CD8-positive, alpha-beta memory T cell (primary cell): ENCODE results near the gene DBR1. TPM values are rescaled to one million over a fixed set of nuclear protein-coding genes. Genes with fewer than 3 reads are reported as not detected.

ENCODE experiments used
- CTCF ChIA-PET: fragments of 350-600 bp; sonication (Branson Sonifier 250); formaldehyde crosslinking; loops from one replicate; lab custom pipeline; 2021; ENCODE audit warnings: antibody characterized with exemption; lab: Charles Lee
- POLR2A ChIA-PET: fragments of 350-600 bp; sonication (Branson Sonifier 250); formaldehyde crosslinking; loops from one replicate; lab custom pipeline; 2021; ENCODE audit warnings: antibody characterized with exemption; lab: Charles Lee
- DNase-seq, 5 donors: peaks; one replicate each; pipeline versions ENCODE4 v3.0.0 to v3.0.0-alpha.2; 2020 to 2022; ENCODE audit warnings: mixed read lengths in 1 of 5
- H3K27ac ChIP-seq: one replicate; pipeline ENCODE4 v1.7.0; 2013; ENCODE audit warnings: low read depth, mild to moderate bottlenecking, low read length, moderate library complexity
- H3K27me3 ChIP-seq: 2 replicates; pipeline ENCODE4 v1.7.0; 2013; ENCODE audit warnings: low read length, mild to moderate bottlenecking; ENCODE audit not compliant: insufficient read depth, poor library complexity, severe bottlenecking
- H3K36me3 ChIP-seq: 2 replicates; pipeline ENCODE4 v1.7.0; 2013; ENCODE audit warnings: mild to moderate bottlenecking, low read length, moderate library complexity; ENCODE audit not compliant: insufficient read depth
- H3K4me1 ChIP-seq: 2 replicates; pipeline ENCODE4 v1.7.0; 2013; ENCODE audit warnings: mild to moderate bottlenecking, low read length, moderate library complexity; ENCODE audit not compliant: insufficient read depth
- H3K4me3 ChIP-seq: 2 replicates; pipeline ENCODE4 v1.7.0; 2013; ENCODE audit warnings: mild to moderate bottlenecking, low read length
- H3K9me3 ChIP-seq: 2 replicates; pipeline ENCODE4 v1.7.0; 2013; ENCODE audit warnings: mild to moderate bottlenecking, low read length
- H3K27ac Mint-ChIP-seq, 8 donors: one replicate each; pipeline ENCODE4 v1.8.0; 2020 to 2021; ENCODE audit warnings: mixed read lengths in 8 of 8, mild to moderate bottlenecking in 6 of 8, inconsistent platforms in 3 of 8, moderate library complexity in 3 of 8
- H3K27me3 Mint-ChIP-seq, 2 donors: one replicate each; pipeline ENCODE4 v1.8.0; 2020 to 2021; ENCODE audit warnings: mixed read lengths in 2 of 2, mild to moderate bottlenecking in 1 of 2, moderate library complexity in 1 of 2
- H3K36me3 Mint-ChIP-seq, 3 donors: one replicate each; pipeline ENCODE4 v1.8.0; 2020 to 2021; ENCODE audit warnings: mixed read lengths in 3 of 3, inconsistent platforms in 1 of 3, mild to moderate bottlenecking in 1 of 3
- H3K4me1 Mint-ChIP-seq, 3 donors: one replicate each; pipeline ENCODE4 v1.8.0; 2020 to 2021; ENCODE audit warnings: mixed read lengths in 3 of 3, inconsistent platforms in 1 of 3, mild to moderate bottlenecking in 1 of 3
- H3K4me3 Mint-ChIP-seq, 7 donors: one replicate each; pipeline ENCODE4 v1.8.0; 2020 to 2021; ENCODE audit warnings: mixed read lengths in 7 of 7, mild to moderate bottlenecking in 6 of 7, moderate library complexity in 4 of 7, inconsistent platforms in 2 of 7
- H3K9me3 Mint-ChIP-seq, 5 donors: one replicate each; pipeline ENCODE4 v1.8.0; 2020 to 2022; ENCODE audit warnings: mixed read lengths in 5 of 5, mild to moderate bottlenecking in 3 of 5, moderate library complexity in 2 of 5, inconsistent platforms in 1 of 5
- polyA plus RNA-seq: library from polyadenylated mRNA; unstranded; fragments of 300-500 nt; fragmentation: Illumina TruSeq; gene quantifications from one replicate; pipeline ENCODE4 v1.2.3, GENCODE V29; 2021
- total RNA-seq, 2 experiments: library from RNA; stranded (reverse); gene quantifications; one replicate each; pipeline ENCODE4 v1.2.3, GENCODE V29; 2021

DBR1 gene
- total and polyA plus RNA-seq, 3 experiments from 2014 or later = 15.0 to 29.0 (median 25.6) TPM

DNA sequence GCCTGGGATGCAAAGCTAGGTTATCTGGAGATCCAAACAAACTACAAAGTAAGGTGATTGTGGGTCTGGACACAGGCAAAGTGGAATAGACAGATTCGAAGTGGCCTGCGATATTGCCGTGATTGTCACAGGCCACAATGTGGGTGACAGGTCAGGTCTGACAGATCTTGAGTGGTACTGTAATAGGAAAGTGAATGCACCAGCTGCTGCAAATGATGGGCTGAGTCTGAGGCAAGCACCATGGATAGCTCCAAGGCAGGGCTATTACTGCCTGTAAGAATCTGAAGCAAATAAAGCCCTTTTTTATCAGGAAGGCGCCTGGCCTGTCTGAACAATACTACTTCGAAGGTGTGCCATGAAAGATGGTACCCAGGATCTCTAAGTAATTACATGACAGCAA lies 22.3 kb upstream of the DBR1 start:
- H3K4me1 ChIP-seq = peaks cover 9% of the 10 kb centered on the region
- peaks cover 3% of the 10 kb centered on the region for H3K36me3 ChIP-seq
- no peak overlapping the region for H3K27ac Mint-ChIP-seq
- H3K9me3 ChIP-seq = no peaks in the 10 kb centered on the region
- no peak overlapping the region for H3K4me3 ChIP-seq
- no peaks in the 10 kb centered on the region for H3K27me3 Mint-ChIP-seq
- POLR2A ChIA-PET = no interaction called here
- no peaks in the 10 kb centered on the region for H3K27me3 ChIP-seq
- H3K4me3 Mint-ChIP-seq = no peak overlapping the region
- peaks cover 0 to 23% (median 11%) of the 10 kb centered on the region in 3 donors for H3K36me3 Mint-ChIP-seq
- H3K9me3 Mint-ChIP-seq = no peaks in the 10 kb centered on the region
- CTCF ChIA-PET = interaction anchor here (0.6 to 1.7 kb wide), 3 partner anchors 14 to 144 kb away, joined by 3 to 4 read pairs (median 3); no protein-coding TSS in a partner anchor
- DNase-seq = no peak
- no peak overlapping the region for H3K27ac ChIP-seq
- peaks cover 41 to 68% (median 58%) of the 10 kb centered on the region in 3 donors for H3K4me1 Mint-ChIP-seq

DNA sequence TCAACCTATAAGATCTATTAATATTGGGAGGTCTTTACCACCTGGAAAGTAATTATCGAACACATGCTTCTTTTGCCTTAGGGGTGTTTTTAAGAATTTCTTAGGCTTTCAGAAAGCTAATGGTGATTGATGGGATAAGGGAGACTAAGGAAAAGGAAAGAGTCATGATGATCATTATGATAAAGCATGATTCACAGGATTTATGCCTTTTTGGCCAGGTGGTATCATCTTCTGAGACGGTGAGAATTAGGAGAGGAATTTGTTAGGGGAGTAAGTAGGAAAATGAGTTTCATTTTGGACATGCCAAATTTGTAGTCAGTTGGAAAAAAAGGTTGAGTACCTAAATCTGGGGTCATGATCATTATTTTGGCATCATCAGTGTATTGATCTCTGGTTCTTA lies 21.3 kb upstream of the DBR1 start:
- no peak overlapping the region for H3K27ac ChIP-seq
- Mint-ChIP-seq H3K4me3 (no peak overlapping the region), H3K27me3 (no peaks in the 10 kb centered on the region), H3K36me3 (peaks cover 0 to 28% (median 14%) of the 10 kb centered on the region in 3 donors), H3K4me1 (peaks cover 44 to 68% (median 58%) of the 10 kb centered on the region in 3 donors), H3K27ac (peak overlapping the region in 1 of 8 donors; percentile 51), H3K9me3 (no peaks in the 10 kb centered on the region)
- peaks cover 3% of the 10 kb centered on the region for H3K36me3 ChIP-seq
- no peaks in the 10 kb centered on the region for H3K27me3 ChIP-seq
- H3K9me3 ChIP-seq = no peaks in the 10 kb centered on the region
- peaks cover 15% of the 10 kb centered on the region for H3K4me1 ChIP-seq
- ChIA-PET CTCF (interaction anchor here (1.7 kb wide), 1 partner anchor 15 kb away, joined by 4 read pairs; no protein-coding TSS in a partner anchor), POLR2A (no interaction called here)
- DNase-seq = no peak
- no peak overlapping the region for H3K4me3 ChIP-seq

DNA sequence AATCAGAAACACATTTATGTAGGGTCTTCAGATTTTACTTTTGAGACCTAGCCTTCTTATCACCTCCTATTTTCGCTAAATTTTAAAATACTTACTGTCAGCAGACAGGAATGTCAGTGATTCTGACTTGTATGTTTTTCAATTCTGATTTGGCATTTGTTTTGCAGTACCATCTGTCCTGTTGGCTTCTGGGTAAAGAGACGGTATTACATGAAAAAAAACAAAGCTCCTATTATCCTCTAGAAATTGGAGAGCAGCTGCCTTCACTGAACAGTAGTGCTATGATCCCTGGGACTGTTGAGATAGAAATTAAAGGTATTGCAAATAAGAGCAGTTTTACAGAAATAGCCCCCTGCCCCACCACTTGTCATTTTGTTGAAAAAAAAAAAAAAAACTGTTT lies 20.8 kb upstream of the DBR1 start:
- Histone ChIP-seq H3K4me3 (no peak overlapping the region), H3K27ac (no peak overlapping the region), H3K27me3 (no peaks in the 10 kb centered on the region), H3K9me3 (no peaks in the 10 kb centered on the region), H3K36me3 (peaks cover 3% of the 10 kb centered on the region), H3K4me1 (peaks cover 15% of the 10 kb centered on the region)
- Mint-ChIP-seq H3K27me3 (no peaks in the 10 kb centered on the region), H3K36me3 (peaks cover 0 to 31% (median 17%) of the 10 kb centered on the region in 3 donors), H3K9me3 (no peaks in the 10 kb centered on the region), H3K27ac (no peak overlapping the region), H3K4me1 (peaks cover 46 to 72% (median 60%) of the 10 kb centered on the region in 3 donors), H3K4me3 (no peak overlapping the region)
- DNase-seq = no peak
- POLR2A ChIA-PET = no interaction called here
- CTCF ChIA-PET = interaction anchor here (1.7 kb wide), 1 partner anchor 16 kb away, joined by 4 read pairs; no protein-coding TSS in a partner anchor

DNA sequence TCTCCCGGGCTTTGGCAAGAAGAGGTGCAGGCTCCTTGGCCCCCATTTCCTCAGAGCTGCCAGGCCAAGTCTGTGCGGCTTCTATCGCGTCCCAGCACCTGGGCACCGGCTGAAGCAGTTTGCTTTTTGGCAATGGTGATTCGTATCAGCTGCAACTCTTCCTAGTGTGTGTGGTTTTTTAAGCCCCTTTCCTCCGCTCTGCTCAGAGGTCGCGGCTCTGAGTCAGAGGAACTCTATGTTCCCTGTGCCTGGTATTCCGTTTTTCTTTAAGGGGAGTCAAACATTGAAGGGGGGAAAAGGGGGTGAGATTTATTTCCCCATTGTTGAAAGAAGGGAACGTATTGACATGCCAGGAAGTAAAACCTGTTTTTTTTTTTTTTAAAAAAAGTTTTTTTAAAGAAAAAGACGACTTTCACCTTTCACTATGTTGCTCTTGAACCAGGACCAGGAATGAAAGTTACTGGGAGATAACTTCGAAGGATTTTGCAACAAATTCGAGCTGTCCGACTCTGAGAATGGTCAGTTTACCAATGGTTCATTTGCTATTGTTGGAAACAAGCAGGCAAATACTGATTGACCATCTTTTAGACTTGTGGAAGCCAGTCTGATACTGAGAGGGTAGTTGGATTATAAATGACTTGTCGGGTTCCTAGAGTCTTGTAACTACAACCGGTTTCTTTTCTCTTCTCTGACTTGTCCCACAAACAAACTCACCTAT lies 13.5 kb upstream of the DBR1 start:
- peaks cover 9 to 14% of the 10 kb centered on the region in 2 donors for H3K27me3 Mint-ChIP-seq
- CTCF ChIA-PET = interaction anchor here (2.0 to 2.4 kb wide), 2 partner anchors 14 to 143 kb away, joined by 4 to 14 read pairs; partner anchors contain the start of gene DBR1
- Histone ChIP-seq H3K36me3 (no peaks in the 10 kb centered on the region), H3K4me3 (peak overlapping the region; percentile 75), H3K4me1 (peaks cover 30% of the 10 kb centered on the region), H3K9me3 (no peaks in the 10 kb centered on the region), H3K27me3 (peaks cover 5% of the 10 kb centered on the region), H3K27ac (peak overlapping the region; percentile 94)
- peaks cover 0 to 27% (median 8%) of the 10 kb centered on the region in 3 donors for H3K36me3 Mint-ChIP-seq
- peak overlapping the region; percentile 93 to 99 (median 97) for H3K4me3 Mint-ChIP-seq
- H3K27ac Mint-ChIP-seq = peak overlapping the region; percentile 86 to 98 (median 91)
- peaks cover 38 to 56% (median 48%) of the 10 kb centered on the region in 3 donors for H3K4me1 Mint-ChIP-seq
- DNase-seq = no peak
- no peaks in the 10 kb centered on the region for H3K9me3 Mint-ChIP-seq
- POLR2A ChIA-PET = interaction anchor here (0.6 to 2.5 kb wide), 2 partner anchors 14 to 44 kb away, joined by 4 to 24 read pairs; partner anchors contain the start of gene DBR1

DNA sequence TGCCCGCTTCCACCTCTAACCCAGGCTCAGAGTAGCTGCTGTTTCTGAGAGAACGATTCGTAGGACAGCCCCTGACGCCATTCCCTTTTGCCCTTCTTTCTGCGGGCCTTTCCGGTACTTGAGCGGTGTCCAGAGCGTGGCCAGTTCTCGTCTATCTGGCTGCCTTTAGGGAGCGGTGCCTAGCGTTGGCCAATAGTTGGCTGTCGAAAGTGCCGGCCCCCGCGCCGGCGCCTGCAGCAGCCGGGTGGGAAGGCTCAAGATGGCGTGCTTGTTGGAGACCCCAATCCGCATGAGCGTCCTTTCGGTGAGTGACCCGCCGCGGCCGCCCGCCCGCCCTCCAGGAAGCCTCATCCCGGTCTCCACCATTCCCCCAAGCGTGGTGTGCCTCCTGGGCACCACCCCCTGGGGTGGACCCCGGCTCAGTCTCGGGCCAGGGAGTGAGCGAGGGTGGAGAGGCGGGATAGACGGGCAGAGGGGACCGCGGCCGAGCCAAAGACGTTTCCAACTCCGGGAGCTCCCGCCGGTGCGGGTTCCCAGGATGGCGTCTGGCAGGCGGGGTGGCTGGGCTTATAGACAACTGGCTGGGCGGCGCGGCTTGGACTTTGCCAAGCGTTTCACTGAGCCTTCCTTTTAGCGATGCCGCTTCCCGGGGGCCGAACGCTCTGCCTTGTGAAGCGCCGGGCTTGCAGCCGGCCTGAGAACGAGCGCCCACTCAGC lies 12.7 kb upstream of the DBR1 start, which contains the start of gene ARMC8:
TSS of gene ARMC8 (plus strand) at position 6 of the 717 bp plus-strand sequence. CDS start at position 260, 254 bp downstream.
- CTCF ChIA-PET = interaction anchor here (0.6 to 2.4 kb wide), 6 partner anchors 11 to 405 kb away, joined by 3 to 14 read pairs (median 4); partner anchors contain the start of gene DBR1
- DNase-seq = peak in 2 of 5 donors; percentile 22 to 58
- H3K27me3 Mint-ChIP-seq = peaks cover 9 to 14% of the 10 kb centered on the region in 2 donors

DNA sequence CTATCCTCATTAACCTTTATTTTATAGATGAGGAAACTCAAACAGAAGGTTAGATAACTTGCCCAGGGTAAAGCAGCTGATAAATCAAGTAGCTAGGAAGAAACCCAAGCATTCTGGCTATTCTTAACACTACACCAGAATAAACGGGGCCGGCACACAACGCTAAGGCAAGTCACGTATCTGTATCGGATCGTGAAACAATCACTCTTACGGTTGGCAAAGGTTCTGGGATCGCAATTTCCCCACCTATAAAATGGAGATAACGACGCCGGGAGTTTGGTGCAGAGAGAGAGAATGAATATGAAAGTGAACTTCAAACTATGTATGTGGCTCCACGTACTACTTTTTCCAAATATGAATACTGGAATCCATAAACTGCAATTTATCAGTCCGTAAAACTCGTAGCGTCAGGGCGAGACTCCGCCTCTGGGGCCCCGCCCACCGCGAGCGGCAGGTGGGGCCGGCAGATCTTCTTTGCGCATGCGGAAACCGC lies 12.1 kb upstream of the DBR1 start:
- peaks cover 5% of the 10 kb centered on the region for H3K27me3 ChIP-seq
- peaks cover 30% of the 10 kb centered on the region for H3K4me1 ChIP-seq
- H3K9me3 ChIP-seq = no peaks in the 10 kb centered on the region
- H3K27ac ChIP-seq = peak overlapping the region; percentile 94
- peaks cover 0 to 24% (median 8%) of the 10 kb centered on the region in 3 donors for H3K36me3 Mint-ChIP-seq
- peak; percentile 83 to 92 (median 87) for DNase-seq
- ChIA-PET CTCF (interaction anchor here (0.6 to 2.4 kb wide), 7 partner anchors 10 to 405 kb away, joined by 3 to 14 read pairs (median 4); partner anchors contain the start of gene DBR1), POLR2A (interaction anchor here (0.6 to 2.5 kb wide), 2 partner anchors 13 to 16 kb away, joined by 5 to 24 read pairs; partner anchors contain the start of gene DBR1)
- H3K36me3 ChIP-seq = no peaks in the 10 kb centered on the region
- H3K27ac Mint-ChIP-seq = peak overlapping the region; percentile 87 to 98 (median 96)
- peak overlapping the region; percentile 93 to 99 (median 97) for H3K4me3 Mint-ChIP-seq
- peaks cover 9 to 14% of the 10 kb centered on the region in 2 donors for H3K27me3 Mint-ChIP-seq
- peaks cover 36 to 50% (median 47%) of the 10 kb centered on the region in 3 donors for H3K4me1 Mint-ChIP-seq
- peak overlapping the region; percentile 75 for H3K4me3 ChIP-seq
- no peaks in the 10 kb centered on the region for H3K9me3 Mint-ChIP-seq

More for the DNA sequence above, 12.7 kb upstream of the DBR1 start, which contains the start of gene ARMC8:
- Mint-ChIP-seq H3K36me3 (peaks cover 0 to 26% (median 8%) of the 10 kb centered on the region in 3 donors), H3K9me3 (no peaks in the 10 kb centered on the region), H3K4me3 (peak within 1 kb of the TSS; percentile 93 to 99 (median 97)), H3K27ac (peak within 1 kb of the TSS; percentile 87 to 98 (median 96)), H3K4me1 (peaks cover 37 to 52% (median 48%) of the 10 kb centered on the region in 3 donors)
- Histone ChIP-seq H3K4me3 (peak within 1 kb of the TSS; percentile 75), H3K9me3 (no peaks in the 10 kb centered on the region), H3K27ac (peak within 1 kb of the TSS; percentile 94), H3K4me1 (peaks cover 30% of the 10 kb centered on the region), H3K36me3 (no peaks in the 10 kb centered on the region), H3K27me3 (peaks cover 5% of the 10 kb centered on the region)
- POLR2A ChIA-PET = interaction anchor here (0.6 to 2.5 kb wide), 3 partner anchors 13 to 44 kb away, joined by 4 to 24 read pairs (median 5); partner anchors contain the start of gene DBR1

DNA sequence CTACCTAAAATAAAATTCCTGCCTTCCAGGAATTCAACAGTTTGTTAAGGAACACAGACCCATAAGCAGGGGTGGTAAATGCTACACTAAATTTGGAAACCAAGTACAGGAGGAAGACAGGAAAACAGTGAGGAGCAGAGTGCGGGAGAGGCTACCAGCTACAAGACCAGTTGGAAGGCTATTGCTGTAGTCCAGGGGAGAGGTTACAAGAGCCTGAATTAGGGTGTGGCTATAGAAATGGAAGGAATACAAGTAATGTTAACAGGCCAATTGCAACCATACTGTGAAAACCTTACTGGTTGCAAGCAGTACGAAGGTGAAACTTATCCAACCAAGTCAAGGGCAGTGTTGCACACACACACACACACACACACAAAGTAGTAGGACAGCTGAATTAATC lies 11.5 kb upstream of the DBR1 start:
- peaks cover 0 to 19% (median 5%) of the 10 kb centered on the region in 3 donors for H3K36me3 Mint-ChIP-seq
- no peak overlapping the region for H3K27ac ChIP-seq
- POLR2A ChIA-PET = interaction anchor here (2.5 kb wide), 1 partner anchor 12 kb away, joined by 24 read pairs; the partner anchor contains the start of gene DBR1
- H3K27me3 Mint-ChIP-seq = peaks cover 9 to 14% of the 10 kb centered on the region in 2 donors
- H3K4me1 Mint-ChIP-seq = peaks cover 30 to 44% (median 41%) of the 10 kb centered on the region in 3 donors
- no peaks in the 10 kb centered on the region for H3K36me3 ChIP-seq
- peak overlapping the region; percentile 75 for H3K4me3 ChIP-seq
- H3K9me3 ChIP-seq = no peaks in the 10 kb centered on the region
- no peaks in the 10 kb centered on the region for H3K9me3 Mint-ChIP-seq
- H3K27me3 ChIP-seq = peaks cover 5% of the 10 kb centered on the region
- H3K4me3 Mint-ChIP-seq = peak overlapping the region; percentile 93 to 99 (median 97)
- peaks cover 24% of the 10 kb centered on the region for H3K4me1 ChIP-seq
- DNase-seq = no peak
- CTCF ChIA-PET = interaction anchor here (0.7 to 2.4 kb wide), 4 partner anchors 10 to 143 kb away, joined by 3 to 14 read pairs (median 4); partner anchors contain the start of gene DBR1
- peak overlapping the region; percentile 7 to 97 (median 56) for H3K27ac Mint-ChIP-seq
